ENCODE data around the gene MOXD1.
A peak's percentile ranks its signal among the peaks of the same experiment; 100 is the strongest.

MOXD1 gene

GRCh38 chr6:132445201-132445951 is 44.1 kb upstream of the MOXD1 start:
- POLR2A ChIA-PET, result no interaction called here
- Histone ChIP-seq H3K4me1 (ENCODE audit: control insufficient read depth, insufficient read depth, low read length) (no peaks in the 10 kb centered on the region), H3K9me3 (ENCODE audit: control insufficient read depth, insufficient read depth, low read depth, low read length) (no peaks in the 10 kb centered on the region), H3K4me3 (ENCODE audit: low read depth, low read length) (no peak overlapping the region), H3K27ac (ENCODE audit: extremely low read depth, low read depth, low read length) (no peak overlapping the region), H3K36me3 (ENCODE audit: control insufficient read depth in 2 of 2, insufficient read depth in 1 of 2, low read length in 2 of 2) (peaks cover 0 to 7% of the 10 kb centered on the region in 2 experiments; a peak in 1 of 3 replicates)
- CTCF ChIA-PET, result interaction anchor here (2.4 kb wide), 1 partner anchor 166 kb away, joined by 11 read pairs; no protein-coding TSS in a partner anchor
- TF ChIP-seq ZBTB7A (tag by site-specific recombination; IDR thresholded peaks at IDR 0.05; ENCODE audit: low read depth), result no peak
- no peak for TF ChIP-seq ZNF391 (tag by site-specific recombination; IDR thresholded peaks at IDR 0.05; ENCODE audit: borderline replicate concordance, low read depth)
- TF ChIP-seq AEBP2 (tag by site-specific recombination; IDR thresholded peaks at IDR 0.05; ENCODE audit: borderline replicate concordance), result no peak
- TF ChIP-seq BCL11A (tag by site-specific recombination; IDR thresholded peaks at IDR 0.05; ENCODE audit: low read depth), result no peak

DNA sequence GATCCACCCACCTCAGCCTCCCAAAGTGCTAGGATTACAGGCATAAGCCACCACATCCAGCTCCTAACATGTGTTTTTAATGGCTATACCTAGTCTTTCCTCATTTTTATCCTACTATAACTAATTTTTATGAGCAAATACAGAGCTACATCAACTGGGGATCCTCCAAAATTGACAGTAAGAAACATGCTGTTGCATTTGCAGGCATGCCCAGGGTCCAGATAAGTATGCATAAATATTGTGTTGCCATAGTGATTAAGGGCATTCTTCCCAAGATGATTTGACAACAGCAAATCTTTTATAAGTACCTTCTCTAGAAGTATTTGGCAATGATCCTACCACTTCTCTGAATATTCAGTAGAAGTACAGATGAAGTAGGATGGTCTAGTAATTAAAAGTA is 41.9 kb upstream of the MOXD1 start:
- Histone ChIP-seq H3K4me3 (ENCODE audit: low read depth, low read length) (no peak overlapping the region), H3K4me1 (ENCODE audit: control insufficient read depth, insufficient read depth, low read length) (no peaks in the 10 kb centered on the region), H3K27ac (ENCODE audit: extremely low read depth, low read depth, low read length) (no peak overlapping the region), H3K36me3 (ENCODE audit: control insufficient read depth in 2 of 2, insufficient read depth in 1 of 2, low read length in 2 of 2) (peaks cover 0 to 2% of the 10 kb centered on the region in 2 experiments; a peak in 1 of 3 replicates), H3K9me3 (ENCODE audit: control insufficient read depth, insufficient read depth, low read depth, low read length) (no peaks in the 10 kb centered on the region)
- ChIA-PET POLR2A (no interaction called here), CTCF (interaction anchor here (0.5 to 1.5 kb wide), 2 partner anchors 518 to 815 kb away, joined by 4 read pairs; no protein-coding TSS in a partner anchor)
- TF ChIP-seq, protein P1, sequence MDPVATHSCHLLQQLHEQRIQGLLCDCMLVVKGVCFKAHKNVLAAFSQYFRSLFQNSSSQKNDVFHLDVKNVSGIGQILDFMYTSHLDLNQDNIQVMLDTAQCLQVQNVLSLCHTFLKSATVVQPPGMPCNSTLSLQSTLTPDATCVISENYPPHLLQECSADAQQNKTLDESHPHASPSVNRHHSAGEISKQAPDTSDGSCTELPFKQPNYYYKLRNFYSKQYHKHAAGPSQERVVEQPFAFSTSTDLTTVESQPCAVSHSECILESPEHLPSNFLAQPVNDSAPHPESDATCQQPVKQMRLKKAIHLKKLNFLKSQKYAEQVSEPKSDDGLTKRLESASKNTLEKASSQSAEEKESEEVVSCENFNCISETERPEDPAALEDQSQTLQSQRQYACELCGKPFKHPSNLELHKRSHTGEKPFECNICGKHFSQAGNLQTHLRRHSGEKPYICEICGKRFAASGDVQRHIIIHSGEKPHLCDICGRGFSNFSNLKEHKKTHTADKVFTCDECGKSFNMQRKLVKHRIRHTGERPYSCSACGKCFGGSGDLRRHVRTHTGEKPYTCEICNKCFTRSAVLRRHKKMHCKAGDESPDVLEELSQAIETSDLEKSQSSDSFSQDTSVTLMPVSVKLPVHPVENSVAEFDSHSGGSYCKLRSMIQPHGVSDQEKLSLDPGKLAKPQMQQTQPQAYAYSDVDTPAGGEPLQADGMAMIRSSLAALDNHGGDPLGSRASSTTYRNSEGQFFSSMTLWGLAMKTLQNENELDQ (tag by site-specific recombination; IDR thresholded peaks at IDR 0.05; ENCODE audit: low read depth), result 0 out of 2 replicates have a peak, but pooled peaks have one; percentile 17
- no peak for TF ChIP-seq ZNF366 (tag by site-specific recombination; conservative IDR thresholded peaks at IDR 0.05)

GRCh38 chr6:132430110-132430509 is 28.8 kb upstream of the MOXD1 start:
- Histone ChIP-seq H3K9me3 (ENCODE audit: control insufficient read depth, insufficient read depth, low read depth, low read length) (no peaks in the 10 kb centered on the region), H3K4me1 (ENCODE audit: control insufficient read depth, insufficient read depth, low read length) (no peaks in the 10 kb centered on the region), H3K36me3 (ENCODE audit: control insufficient read depth in 2 of 2, insufficient read depth in 1 of 2, low read length in 2 of 2) (no peaks in the 10 kb centered on the region), H3K27ac (ENCODE audit: extremely low read depth, low read depth, low read length) (no peak overlapping the region), H3K4me3 (ENCODE audit: low read depth, low read length) (no peak overlapping the region)
- ChIA-PET POLR2A (interaction anchor here (0.7 kb wide), 1 partner anchor 228 kb away, joined by 5 read pairs; no protein-coding TSS in a partner anchor), CTCF (interaction anchor here (0.8 kb wide), 1 partner anchor 151 kb away, joined by 4 read pairs; no protein-coding TSS in a partner anchor)
- TF ChIP-seq ZNF664 (tag by site-specific recombination; IDR thresholded peaks at IDR 0.05) (no peak), ZNF544 (tag by site-specific recombination; IDR thresholded peaks at IDR 0.05) (no peak), ZNF138 (tag by site-specific recombination; IDR thresholded peaks at IDR 0.05; ENCODE audit: borderline replicate concordance) (no peak), FEZF1 (tag by site-specific recombination; IDR thresholded peaks at IDR 0.05) (no peak), ZNF626 (tag by site-specific recombination; IDR thresholded peaks at IDR 0.05) (no peak), ZNF354C (tag by site-specific recombination; IDR thresholded peaks at IDR 0.05; ENCODE audit: borderline replicate concordance, low read depth) (no peak), ZNF610 (tag by site-specific recombination; IDR thresholded peaks at IDR 0.05; ENCODE audit: borderline replicate concordance) (no peak), ZNF114 (tag by site-specific recombination; IDR thresholded peaks at IDR 0.05) (no peak), TRIM28 (IDR thresholded peaks at IDR 0.05; ENCODE audit: borderline replicate concordance, low read length) (no peak), SETDB1 (IDR thresholded peaks at IDR 0.05; ENCODE audit: insufficient read length, low read length) (no peak), ZNF157 (tag by site-specific recombination; IDR thresholded peaks at IDR 0.05) (no peak), ZNF202 (tag by site-specific recombination; IDR thresholded peaks at IDR 0.05; ENCODE audit: borderline replicate concordance) (no peak), HOXA7 (CRISPR knock-in tag; IDR thresholded peaks at IDR 0.05; ENCODE audit: borderline replicate concordance) (no peak), MEIS1 (CRISPR knock-in tag; IDR thresholded peaks at IDR 0.05; ENCODE audit: borderline replicate concordance) (no peak), HOXC10 (CRISPR knock-in tag; IDR thresholded peaks at IDR 0.05) (no peak)
- TF ChIP-seq, protein P2, sequence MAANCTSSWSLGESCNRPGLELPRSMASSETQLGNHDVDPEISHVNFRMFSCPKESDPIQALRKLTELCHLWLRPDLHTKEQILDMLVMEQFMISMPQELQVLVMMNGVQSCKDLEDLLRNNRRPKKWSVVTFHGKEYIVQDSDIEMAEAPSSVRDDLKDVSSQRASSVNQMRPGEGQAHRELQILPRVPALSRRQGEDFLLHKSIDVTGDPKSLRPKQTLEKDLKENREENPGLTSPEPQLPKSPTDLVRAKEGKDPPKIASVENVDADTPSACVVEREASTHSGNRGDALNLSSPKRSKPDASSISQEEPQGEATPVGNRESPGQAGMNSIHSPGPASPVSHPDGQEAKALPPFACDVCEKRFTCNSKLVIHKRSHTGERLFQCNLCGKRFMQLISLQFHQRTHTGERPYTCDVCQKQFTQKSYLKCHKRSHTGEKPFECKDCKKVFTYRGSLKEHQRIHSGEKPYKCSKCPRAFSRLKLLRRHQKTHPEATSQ (tag by site-specific recombination; IDR thresholded peaks at IDR 0.05), result no peak
